ENCODE measurements around the gene IL5.
"Not testable (repeated sequence)": the region's sequence is repeated elsewhere in the genome, so short reads cannot be mapped to it uniquely, and the experiment has no call there.

DNA sequence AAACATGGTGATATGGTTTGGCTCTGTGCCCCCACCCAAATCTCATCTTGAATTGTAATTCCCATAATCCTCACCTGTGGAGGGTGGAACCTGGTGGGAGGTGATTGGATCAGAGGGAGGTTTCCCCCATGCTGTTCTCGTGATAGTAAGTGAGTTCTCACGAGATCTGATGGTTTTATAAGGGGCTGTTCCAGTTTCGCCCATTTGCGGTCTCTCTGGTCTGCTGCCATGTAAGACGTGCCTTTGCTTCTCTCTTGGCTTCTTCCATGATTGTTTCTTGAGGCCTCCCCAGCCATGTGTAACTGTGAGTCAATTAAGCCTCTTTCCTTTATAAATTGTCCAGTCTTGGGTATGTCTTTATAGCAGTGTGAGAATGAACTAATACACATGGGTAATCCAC is 18.4 kb downstream of the IL5 start:
- TF ChIP-seq, protein P1, sequence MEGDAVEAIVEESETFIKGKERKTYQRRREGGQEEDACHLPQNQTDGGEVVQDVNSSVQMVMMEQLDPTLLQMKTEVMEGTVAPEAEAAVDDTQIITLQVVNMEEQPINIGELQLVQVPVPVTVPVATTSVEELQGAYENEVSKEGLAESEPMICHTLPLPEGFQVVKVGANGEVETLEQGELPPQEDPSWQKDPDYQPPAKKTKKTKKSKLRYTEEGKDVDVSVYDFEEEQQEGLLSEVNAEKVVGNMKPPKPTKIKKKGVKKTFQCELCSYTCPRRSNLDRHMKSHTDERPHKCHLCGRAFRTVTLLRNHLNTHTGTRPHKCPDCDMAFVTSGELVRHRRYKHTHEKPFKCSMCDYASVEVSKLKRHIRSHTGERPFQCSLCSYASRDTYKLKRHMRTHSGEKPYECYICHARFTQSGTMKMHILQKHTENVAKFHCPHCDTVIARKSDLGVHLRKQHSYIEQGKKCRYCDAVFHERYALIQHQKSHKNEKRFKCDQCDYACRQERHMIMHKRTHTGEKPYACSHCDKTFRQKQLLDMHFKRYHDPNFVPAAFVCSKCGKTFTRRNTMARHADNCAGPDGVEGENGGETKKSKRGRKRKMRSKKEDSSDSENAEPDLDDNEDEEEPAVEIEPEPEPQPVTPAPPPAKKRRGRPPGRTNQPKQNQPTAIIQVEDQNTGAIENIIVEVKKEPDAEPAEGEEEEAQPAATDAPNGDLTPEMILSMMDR (IDR thresholded peaks at IDR 0.05): not testable (repeated sequence)
- not testable (repeated sequence) for TF ChIP-seq POLR2A (IDR thresholded peaks at IDR 0.05)

All from body of pancreas (tissue), 4 donors.